ENCODE measurements around the gene NR3C2.

The NR3C2 gene

DNA sequence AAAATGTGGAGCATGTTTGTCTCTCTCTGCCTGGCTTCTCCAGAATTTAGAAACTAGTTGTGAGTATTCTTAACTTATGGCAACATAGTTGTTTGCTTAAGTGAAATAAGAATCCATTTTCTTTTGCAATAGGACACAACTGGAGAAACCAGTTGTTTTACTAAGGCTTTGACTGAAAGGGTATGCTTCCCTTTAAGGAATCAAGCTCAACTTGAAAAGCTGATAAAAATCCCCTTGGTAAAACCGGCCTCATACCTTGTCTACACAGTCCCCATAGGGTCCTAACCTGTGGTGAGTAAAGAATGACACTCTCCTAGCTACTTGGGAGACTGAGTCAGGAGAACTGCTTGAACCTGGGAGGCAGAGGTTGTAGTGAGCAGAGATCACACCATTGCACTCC is 139.8 kb downstream of the NR3C2 start:
- DNase-seq = no peak

DNA sequence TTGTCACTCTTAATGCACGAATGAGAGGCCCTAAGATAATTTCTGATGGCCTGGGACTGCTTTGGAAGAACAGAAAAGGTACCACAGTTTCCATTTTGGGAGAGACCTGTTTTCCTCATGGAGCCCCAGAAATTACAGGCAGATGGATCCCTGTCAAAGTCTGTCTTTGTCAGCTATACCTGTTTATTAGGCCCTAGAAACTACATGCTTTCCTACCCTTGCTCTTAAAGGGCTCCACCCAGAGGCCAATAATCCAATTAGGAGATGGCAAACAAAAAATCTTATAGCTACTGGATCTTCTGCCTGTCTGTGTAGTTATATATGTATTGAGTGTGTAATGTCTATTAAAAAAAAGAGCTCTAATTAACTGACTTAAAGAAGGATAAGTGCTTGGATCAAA is 141.3 kb downstream of the NR3C2 start:
- DNase-seq = no peak

DNA sequence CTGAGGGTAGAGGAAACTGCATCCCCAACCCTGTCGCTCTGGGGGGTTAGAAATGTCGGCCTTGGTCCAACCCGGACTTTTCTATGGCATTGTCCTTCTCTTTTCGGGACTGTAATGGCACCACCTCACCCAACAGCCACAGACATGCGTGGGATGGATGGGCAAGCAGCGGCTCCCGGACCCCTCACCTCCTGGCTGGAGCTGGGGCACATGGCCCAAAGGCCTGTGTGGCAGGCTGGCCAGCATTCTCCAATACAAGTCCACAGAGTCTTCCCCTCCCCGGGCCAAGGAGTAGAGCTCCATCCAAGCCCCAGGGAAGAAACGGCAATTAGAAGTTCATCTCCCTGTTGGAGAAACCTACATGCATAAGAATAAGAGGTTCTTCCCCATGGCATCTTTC is 142.9 kb downstream of the NR3C2 start:
- DNase-seq = no peak

DNA sequence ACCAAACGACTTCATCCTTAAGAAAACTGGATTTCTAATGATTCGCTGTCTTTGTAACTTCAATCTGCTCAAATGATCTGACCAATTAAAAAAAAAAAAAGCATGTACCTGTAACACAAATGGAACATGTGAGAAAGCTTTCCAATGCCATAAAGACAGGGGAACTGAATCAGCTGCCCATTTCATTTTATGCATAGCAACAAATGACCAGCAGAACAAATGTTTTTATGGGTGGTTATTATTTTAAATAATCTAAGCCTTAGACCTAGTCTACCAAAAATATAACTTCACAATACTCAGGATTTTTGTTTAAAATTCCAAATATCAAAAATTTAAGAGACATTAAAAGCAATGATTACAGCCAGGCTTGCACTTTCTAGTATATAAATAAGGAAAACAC is 145.7 kb downstream of the NR3C2 start:
- DNase-seq = no peak

DNA sequence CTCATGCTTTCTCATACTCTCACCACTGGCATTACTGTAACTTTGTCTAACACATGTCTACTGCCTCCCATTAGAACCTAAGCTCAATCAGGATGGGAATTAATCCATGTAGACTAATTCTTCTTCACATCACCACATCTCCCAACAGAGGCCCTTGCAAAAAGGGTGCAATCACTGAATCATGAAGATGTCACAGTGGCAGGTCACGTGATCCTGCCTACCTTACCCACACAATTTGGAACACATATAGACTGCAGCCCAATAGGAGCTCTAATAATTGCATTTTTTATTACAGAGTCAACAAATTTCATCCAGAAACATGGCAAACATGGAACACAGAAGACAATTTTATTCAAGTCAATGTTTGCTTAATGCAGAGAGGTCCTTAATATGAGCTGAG is 146.6 kb downstream of the NR3C2 start:
- no peak for DNase-seq

DNA sequence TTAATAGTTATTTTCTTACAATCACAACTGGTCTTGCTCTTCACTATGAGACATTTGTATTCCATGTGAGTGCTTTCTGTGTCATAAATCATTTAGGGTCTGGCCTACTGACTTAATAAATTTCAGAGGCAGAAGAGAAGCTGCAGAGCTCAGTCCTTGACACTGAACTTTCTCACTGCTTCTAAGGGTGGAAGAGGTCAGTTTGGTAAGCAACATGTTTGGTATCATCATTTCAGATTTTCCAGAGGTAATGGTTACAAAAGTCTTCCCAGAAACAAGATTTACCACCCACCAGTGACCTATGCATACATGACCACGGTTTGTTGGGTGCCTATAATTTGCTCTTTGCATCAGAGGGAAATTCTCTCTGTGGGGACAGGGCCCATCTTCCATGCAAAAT is 148.6 kb downstream of the NR3C2 start:
- no peak for DNase-seq

DNA sequence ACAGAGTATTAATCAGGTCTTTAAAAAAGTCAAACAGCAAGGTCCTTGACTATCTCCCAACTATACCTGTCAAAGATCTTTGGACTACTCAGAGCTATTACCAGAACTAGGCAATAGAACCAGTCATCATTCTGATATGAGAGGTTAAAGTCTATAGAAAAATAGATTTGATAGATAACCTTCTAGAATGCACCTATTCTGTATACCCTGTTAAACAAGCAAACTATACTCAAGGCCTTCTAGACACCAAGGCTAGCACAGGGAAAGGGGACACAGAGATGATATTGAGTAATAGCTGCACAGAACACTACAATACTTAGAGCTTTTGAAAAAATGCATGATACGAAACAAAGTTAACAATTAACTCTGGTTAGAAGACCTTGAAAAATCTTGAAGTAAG is 149.5 kb downstream of the NR3C2 start:
- DNase-seq = no peak

DNA sequence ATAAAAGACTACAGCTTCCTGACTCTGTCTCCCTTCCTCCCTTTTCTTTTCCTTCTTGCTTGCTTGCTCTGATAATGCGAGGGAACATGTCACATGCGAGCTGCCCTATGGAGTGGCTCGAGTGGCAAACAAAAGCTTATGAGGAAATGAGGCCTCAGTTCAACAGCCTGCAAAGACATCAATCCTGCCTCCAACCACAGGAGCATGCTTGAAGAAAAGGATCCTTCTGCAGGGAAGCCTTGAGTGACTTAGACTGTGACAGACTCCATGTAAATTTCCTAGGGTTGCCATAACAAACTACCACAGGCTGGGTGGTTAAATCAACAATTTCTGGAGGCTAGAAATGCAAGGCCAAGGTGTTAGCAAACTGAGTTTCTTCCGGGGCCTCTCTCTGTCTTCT is 152.5 kb downstream of the NR3C2 start:
- no peak for DNase-seq

DNA sequence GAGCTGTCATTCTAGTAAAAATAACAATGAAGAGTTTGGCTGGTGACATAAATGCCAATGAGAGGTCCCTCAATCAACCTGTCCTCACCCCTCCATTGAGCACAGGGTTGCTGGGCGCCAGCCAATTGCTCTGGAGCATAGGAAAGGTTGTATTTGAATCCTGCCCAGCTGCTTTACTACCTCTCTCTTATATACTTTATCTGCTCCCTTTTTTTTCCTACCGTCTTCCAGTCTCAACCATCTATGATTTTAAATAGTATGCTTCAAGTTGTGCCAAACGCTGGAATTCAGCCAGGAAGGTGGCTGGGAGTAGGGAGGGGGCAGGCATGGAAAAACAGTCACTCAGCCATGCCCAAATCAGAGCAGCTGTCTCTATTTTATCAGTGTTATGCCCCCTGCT is 153.8 kb downstream of the NR3C2 start:
- no peak for DNase-seq

DNA sequence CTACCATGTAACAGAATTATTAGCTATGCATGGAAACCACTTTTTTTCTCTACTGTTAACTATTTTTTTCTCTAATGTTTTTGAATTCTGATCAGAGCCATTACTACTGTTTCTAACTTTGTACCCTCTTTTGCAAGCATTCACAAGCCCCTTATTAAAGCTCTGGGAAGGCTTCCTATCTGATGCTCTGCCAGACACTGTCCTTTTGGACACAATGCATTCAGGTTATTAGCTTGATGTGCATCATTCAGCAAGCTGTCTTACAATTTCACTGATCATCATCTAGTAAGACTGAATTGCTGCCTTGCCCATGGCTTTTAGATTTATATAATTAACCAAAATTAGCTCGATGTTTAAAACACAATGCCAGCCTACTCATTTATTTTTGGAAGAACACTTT is 155.1 kb downstream of the NR3C2 start:
- DNase-seq = no peak

DNA sequence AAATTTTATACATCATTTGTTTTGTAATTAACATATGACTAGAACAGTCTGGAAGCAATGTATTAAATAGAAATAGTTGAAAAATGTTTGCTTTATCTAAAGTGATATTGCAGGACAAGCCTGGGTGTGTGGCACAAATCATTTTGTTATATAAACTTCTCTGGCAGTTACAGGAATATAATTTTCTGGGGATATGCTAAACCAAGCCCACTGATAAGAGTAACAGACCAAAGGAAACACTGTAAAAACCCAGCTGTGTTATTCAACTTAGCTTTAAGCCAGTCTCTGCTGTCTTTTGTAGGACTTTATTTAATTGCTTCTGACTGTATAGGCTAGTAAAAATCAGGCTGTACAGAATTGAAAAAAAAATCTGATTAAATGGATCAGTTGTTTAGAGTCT is 156.2 kb downstream of the NR3C2 start:
- no peak for DNase-seq

DNA sequence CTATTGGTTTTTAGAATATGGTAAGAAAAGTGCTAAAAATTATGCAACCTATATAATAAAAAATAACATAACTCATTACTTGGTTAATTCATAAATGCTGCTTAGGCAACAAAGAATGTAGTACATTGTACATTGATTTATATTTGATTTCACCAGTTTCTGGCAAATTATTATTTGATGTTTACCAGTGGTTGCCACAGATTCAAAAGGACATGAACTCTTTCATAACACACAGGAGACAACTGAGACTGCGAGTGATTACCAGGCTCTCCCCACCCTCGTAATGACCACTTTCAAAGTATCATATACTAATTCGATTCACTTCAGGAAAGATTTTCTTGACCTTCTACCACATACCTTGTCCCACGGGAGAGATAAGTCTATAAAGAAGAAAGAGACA is 158.5 kb downstream of the NR3C2 start:
- DNase-seq = no peak

DNA sequence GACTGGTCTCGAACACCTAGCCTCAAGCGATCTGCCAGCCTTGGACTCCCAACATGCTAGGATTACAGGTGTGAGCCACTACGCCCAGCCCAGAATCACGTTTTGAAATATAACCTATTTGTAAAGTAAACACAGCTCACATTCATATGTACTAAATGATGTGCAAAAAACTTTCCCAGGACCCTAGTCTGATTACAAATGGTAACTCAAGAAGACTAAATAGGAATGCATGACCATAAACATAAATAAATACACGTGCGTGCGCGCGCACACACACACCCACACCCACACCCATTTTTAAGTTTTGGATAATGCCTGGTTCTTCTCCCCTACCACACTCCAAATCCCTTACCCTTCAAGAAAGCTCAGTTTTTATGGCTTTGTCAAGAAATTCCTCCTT is 163.9 kb downstream of the NR3C2 start:
- DNase-seq = no peak

DNA sequence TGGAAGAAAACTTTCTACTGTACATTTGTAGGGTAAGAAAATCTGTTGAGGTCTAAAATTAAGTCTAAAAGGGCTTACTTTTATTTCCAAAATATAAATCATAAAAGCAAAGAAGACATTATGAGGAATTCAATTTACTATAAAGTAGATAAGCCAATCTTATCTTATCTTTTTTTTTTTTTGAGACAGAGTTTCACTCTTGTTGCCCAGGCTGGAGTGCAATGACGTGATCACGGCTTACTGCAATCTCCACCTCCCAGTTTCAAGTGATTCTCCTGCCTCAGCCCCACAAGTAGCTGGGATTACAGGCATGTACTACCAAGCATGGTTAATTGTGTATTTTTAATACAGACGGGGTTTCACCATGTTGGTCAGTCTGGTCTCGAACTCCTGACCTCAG is 166.9 kb downstream of the NR3C2 start:
- DNase-seq = no peak

DNA sequence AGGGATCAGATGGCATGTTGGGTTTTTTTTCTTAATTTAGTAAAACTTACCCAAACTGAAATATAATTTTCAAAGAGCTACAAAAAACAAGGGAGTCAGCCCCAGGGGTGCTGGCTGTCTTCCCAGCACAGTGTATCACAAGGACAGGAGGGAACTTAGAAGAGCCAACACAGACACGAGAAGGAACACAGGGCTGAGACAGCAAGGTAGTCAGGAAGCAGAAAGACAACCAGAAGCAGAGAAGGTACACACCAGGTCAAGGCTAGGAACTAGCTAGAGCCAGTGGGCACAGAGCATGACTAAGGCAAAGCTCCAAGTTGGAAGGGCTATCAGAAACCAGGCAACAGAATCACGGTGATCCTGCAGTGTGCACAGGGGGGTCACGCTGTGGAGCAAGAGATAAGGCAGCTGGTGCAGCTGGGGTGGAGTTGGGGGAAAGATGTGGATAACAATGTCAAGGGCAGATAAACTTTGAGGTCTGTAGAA is 168.7 kb downstream of the NR3C2 start:
- no peak for DNase-seq

DNA sequence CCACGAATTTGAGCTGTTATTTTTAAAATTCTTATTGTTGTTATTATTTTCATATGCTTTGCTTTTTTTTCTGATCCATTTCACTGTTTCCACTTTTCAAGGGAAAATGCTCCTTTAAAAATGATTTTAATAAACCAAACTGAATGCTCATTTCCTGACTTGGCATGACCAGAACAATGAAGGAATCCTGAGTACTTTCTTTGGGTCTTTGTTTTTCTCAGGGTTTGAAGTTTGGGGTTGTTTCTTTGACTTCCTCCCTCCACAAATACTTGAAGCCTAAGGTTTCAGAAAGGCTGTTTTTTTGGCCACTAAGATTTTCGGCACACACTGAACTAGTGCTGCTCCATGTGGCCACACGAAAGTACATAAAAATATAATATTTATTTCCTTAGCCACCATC is 171.0 kb downstream of the NR3C2 start:
- no peak for DNase-seq

DNA sequence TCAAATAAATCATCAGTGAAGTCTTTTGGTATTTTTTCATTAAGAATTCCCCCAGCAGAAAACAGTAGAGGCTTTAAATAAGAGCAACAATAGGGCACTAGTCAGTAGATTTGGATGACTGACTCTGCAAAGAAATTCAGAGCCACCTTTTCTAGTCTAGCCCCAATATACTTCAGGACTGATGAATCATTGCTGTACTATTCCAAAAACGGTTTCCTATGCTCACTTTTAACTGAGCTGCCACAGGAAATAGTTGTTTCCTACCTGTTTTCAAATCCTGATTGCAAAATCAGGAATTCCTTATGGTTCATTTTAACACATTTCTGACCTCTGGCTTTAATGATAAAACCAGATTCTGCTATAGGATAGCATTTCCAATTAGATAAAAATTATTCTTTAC is 171.6 kb downstream of the NR3C2 start:
- DNase-seq = no peak

DNA sequence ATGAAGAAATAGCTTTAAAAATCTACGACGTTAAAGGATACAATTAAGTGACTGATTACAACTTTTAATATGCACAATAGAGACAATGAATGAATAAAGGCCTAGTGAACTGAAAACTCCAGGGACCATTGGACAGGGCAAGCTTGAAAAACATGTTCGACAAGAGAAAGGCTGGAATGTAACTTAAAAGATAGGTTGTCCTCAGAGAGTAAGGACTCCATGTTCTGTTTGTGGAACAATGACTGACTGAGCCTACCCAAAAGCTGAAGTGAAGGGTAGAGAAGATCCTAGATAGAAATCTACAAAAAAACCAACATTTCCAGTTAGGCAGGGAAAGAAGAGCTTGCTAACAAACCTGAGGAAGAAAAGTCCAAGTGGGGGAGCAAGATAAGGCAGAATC is 173.4 kb downstream of the NR3C2 start:
- no peak for DNase-seq

DNA sequence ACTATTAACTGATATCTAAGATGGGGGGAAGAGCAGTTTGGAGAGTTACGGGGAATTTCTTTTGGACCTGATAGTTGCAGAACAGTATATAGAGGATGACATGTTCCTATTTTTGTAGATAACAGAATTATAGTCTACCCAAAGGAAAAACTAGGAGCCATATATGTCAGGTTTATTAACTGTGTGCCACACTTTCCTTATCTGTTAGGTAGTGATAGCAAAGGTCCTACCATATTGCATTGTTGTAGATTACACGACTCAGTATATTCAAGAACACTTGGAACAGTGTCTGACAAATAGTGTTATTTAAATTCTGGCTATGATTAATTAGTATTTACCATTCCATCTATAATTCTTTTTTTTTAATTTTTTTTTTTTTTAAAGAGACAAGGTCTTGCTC is 175.3 kb downstream of the NR3C2 start:
- no peak for DNase-seq

DNA sequence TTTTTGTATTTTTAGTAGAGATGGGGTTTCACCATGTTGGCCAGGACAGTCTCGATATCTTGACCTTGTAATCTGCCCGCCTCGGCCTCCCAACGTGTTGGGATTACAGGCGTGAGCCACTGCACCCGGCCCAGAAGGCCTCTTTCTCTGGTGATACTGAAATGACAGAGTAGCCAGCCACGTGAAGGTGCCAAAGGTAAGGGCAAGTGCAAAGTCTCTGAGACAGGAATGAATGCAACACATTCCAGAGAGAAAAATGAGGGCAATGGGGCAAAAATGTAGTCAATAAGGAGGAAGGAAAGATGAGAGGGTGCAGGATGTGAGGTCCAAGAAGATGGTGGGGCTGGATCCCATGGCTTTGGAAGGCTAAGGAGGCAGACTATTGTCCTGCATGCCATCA is 176.0 kb downstream of the NR3C2 start:
- DNase-seq = no peak

DNA sequence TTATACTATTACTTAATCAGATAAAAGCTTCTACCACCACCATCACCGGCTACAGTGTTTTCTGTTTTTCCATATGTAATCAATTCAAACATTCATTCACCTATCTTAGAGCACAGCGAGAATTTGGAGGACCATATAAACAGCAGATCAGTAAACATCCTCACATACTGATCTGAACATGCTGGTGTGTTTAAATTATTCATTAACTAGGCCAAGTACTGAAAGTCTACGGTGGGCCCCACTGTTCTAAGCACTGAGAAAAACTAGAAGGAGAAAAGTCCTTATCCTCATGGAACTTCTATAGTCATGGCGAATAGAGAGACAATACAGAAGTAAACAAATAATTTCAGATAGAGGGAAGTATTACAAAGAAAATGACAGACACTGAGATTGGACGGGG is 176.6 kb downstream of the NR3C2 start:
- DNase-seq = no peak

DNA sequence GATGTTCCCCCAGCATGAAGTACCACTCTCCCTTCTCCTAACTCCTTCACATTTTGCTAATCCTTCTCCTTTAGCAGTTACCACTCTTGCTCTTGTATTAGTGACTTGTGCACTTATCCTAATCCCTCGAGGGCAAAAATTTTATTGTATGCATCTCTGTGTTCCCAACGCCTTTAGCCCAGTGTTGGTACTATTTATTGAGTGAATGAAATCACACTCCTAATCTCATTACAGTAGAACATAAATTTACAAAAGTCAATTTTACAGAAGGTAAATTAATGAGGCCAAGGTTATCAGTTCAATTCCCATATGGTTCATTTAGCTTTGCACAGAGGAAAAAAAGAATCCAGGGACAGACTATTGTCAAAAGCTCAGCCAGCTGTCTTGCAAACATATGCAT is 178.4 kb downstream of the NR3C2 start:
- DNase-seq = no peak

DNA sequence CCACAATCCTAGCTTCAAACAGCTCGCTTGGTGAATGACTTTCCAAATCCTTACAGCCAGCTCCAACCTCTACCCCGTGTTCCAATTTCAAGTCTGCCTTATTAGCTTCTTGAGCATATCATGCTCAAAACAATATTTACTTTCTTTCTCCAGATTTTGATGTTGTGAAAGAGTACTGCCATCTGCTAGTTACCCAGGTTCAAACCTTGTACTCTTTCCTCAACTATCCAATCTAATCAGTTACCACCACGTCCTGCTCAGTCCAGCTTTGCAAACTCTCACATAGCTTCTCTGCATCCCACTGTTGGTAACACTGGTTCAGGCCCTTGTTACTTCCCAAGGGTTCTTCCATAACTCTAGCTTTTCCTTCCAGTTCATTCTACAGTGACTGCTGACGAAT is 179.1 kb downstream of the NR3C2 start:
- no peak for DNase-seq

DNA sequence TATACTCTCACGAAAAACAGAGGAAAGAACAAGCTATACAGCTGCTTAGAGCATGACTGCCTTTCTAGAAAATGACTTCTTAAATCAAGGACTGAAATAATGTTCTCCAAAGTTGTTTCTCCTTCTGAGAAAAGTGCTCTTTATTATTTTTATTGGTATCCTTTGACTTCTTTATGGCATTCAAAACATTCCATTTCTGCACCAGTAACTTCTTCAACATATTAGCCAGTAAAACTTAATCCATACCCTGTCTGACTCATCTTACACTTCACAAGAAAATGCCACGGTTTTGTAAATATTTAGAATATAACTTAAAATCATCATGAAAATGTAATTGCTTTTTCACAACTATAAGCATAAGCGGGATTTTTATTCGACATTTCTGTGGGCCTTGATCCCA is 180.4 kb downstream of the NR3C2 start:
- no peak for DNase-seq

DNA sequence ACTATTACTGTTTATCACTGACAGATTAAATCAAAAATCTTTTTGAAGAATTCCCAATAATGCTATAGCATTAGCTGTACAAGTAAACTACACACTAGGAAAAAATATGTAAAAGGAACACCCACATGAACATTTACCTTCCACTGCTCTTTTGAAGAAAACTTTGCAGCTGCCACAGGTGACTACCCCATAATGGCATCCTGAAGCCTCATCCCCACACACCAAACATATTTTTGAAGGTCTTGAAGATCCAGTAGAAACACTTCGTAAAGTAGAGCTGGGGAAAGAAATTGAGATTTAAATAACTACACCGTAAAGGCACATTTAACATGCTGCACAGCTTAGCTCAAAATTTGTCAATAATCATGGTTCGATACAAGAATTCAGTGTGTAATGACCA is 182.4 kb downstream of the NR3C2 start:
- DNase-seq = no peak

DNA sequence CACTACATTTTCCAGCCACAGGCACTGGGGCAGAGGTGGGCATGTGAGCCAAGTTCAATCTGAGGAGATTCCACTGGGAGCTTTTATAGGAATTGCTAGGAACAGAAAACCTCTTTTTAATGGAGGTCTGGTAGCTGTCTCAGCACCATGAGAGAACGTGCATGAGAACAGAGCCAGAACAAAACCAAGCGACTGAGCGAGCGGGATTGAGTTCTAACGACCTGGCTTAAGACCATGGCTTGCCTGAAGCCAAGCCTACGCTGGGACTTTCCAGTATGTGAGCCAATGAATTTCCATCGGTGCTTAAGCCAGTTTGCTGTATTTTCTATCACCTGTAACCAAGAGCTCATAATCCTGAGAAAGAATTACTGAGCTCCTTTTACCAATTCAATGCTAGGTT is 183.7 kb downstream of the NR3C2 start:
- no peak for DNase-seq

All from CD4-positive, alpha-beta T cell treated with Interleukin-4 for 4 hours (primary cell).